CD4-positive, alpha-beta T cell treated with Interleukin-15 for 4 hours (primary cell): ENCODE measurements around the gene PGLYRP3.

ENCODE experiments used
- DNase-seq: peaks from one replicate; pipeline ENCODE4 v3.0.0-alpha.2; 2020; ENCODE audit warnings: low spot score

The PGLYRP3 gene

GRCh38 chr1:153313288-153313687 lies 536 bp upstream of the PGLYRP3 start:
- DNase-seq = no peak

- DNase-seq = no peak
Measured at GRCh38 chr1:153310526-153310925, 2.2 kb downstream of the PGLYRP3 start.

GRCh38 chr1:153309441-153309840 lies 3.3 kb downstream of the PGLYRP3 start:
- DNase-seq = no peak

GRCh38 chr1:153308540-153308939 lies 4.2 kb downstream of the PGLYRP3 start:
- no peak for DNase-seq

GRCh38 chr1:153307221-153307600 lies 5.5 kb downstream of the PGLYRP3 start:
- no peak for DNase-seq

- DNase-seq = no peak
Measured at GRCh38 chr1:153306303-153307220, 6.2 kb downstream of the PGLYRP3 start.

- DNase-seq = no peak
Measured at GRCh38 chr1:153305682-153306081, 7.1 kb downstream of the PGLYRP3 start.

- no peak for DNase-seq
Measured at GRCh38 chr1:153302308-153302707, 10.4 kb downstream of the PGLYRP3 start.

- peak; percentile 1 for DNase-seq
Measured at GRCh38 chr1:153293851-153294250, 18.9 kb downstream of the PGLYRP3 start.

- DNase-seq = no peak
Measured at GRCh38 chr1:153293480-153293775, 19.3 kb downstream of the PGLYRP3 start.

GRCh38 chr1:153292740-153293479 lies 19.8 kb downstream of the PGLYRP3 start:
- no peak for DNase-seq

- DNase-seq = no peak
Measured at GRCh38 chr1:153292185-153292584, 20.6 kb downstream of the PGLYRP3 start.

GRCh38 chr1:153291514-153291913 lies 21.2 kb downstream of the PGLYRP3 start:
- no peak for DNase-seq

- no peak for DNase-seq
Measured at GRCh38 chr1:153288634-153289275, 24.0 kb downstream of the PGLYRP3 start.

GRCh38 chr1:153277852-153278251 lies 34.9 kb downstream of the PGLYRP3 start:
- peak; percentile 35 for DNase-seq

- no peak for DNase-seq
Measured at GRCh38 chr1:153272186-153272585, 40.6 kb downstream of the PGLYRP3 start.

- DNase-seq = no peak
Measured at GRCh38 chr1:153271711-153272110, 41.0 kb downstream of the PGLYRP3 start.

GRCh38 chr1:153265457-153265856 lies 47.3 kb downstream of the PGLYRP3 start:
- no peak for DNase-seq

GRCh38 chr1:153262462-153263157 lies 50.1 kb downstream of the PGLYRP3 start:
- no peak for DNase-seq

GRCh38 chr1:153262070-153262366 lies 50.7 kb downstream of the PGLYRP3 start:
- DNase-seq = no peak

- peak; percentile 16 for DNase-seq
Measured at GRCh38 chr1:153261281-153262069, 51.3 kb downstream of the PGLYRP3 start.
